Amygdala (tissue), 56 donors: Measurements from ENCODE around the gene KCND2.
"Not testable (repeated sequence)": the region's sequence is repeated elsewhere in the genome, so short reads cannot be mapped to it uniquely, and the experiment has no call there.

Experiments used
- DNase-seq, 56 donors: peaks; one replicate each; lab custom pipeline; 2025; lab: John Stamatoyannopoulos, UW

KCND2 gene

DNA sequence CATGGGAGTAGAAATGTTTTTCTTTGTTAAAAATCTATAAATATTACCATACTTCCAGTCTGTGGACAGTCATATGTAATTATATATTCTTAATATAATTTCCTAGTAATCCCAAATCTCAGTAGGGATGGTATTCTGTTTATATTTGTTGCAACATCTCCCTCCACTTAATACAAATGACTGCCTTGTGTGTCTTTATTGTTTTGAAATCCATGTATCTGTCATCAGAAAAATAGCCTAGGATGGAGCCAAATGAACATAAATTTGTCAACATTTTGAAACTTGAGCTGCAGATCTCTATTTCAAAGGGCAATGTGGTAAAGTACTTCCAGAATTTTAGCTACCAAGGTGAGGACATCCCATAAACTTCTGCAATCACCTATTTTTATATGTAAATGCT is 294.2 kb downstream of the KCND2 start:
- DNase-seq: no peak

DNA sequence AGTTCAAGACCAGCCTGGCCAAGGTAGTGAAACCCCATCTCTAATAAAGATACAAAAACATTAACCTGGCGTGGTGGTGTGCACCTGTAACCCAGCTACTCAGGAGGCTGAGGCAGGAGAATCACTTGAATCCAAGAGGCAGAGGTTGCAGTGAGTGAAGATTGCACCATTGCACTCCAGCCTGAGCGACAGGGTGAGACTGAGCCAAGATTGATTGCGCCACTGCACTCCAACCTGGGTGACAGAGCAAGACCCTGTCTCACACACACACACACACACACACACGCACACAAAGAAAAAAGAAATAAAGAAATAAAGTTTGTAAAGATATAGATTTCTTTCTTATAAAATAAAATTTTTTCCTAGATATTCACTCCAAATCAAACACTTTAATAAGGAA is 305.7 kb downstream of the KCND2 start:
- DNase-seq: not testable (repeated sequence)

DNA sequence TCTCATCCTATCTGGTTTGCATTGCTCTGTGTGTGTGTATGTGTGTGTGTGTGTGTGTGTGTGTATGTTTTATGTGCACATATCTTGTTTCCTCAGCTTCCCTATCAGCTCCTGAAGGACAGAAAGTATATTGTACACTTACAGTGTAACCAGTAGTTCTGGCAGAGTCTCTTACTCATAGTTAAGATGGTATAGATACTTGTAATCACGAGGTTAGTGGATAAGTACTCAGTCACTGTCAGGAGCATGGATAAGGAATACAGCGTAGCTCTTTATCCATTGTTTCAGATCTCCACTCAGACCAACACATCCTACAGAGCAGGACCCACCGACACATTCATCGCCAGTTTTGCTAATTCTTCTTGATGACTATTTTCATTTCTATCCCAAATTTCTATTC is 309.9 kb downstream of the KCND2 start:
- no peak for DNase-seq

DNA sequence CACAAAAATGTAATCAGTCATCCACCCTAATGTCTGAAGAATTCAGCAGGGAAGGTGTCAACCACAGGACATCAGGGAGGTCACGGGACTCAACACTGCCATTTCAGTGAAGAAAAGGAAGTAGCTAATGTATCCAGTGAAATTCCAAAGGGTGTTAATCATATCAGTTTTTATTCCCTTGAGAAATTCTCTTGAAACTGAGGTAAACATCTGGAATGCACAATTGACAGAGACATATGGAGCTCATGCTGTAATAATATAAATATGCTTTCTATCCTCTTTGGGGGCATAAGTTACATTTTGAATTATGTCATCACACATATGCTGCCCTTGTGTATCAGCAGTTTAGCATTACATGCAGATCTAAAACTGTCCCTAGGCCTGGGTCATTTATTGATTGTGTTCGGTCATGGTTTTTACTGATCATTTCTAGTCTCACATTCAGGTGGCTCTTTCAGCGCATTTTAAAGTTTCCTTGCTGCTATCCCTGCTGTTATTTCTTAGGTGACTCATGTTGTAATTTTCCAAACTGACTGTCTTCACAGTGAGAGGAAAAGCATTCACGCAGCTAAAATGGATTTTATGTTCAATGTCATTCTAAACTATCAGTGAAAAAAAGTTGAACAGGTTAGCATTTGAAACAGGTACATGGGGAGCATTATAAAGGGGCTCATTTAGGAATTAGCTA is 311.1 kb downstream of the KCND2 start:
- DNase-seq: no peak

DNA sequence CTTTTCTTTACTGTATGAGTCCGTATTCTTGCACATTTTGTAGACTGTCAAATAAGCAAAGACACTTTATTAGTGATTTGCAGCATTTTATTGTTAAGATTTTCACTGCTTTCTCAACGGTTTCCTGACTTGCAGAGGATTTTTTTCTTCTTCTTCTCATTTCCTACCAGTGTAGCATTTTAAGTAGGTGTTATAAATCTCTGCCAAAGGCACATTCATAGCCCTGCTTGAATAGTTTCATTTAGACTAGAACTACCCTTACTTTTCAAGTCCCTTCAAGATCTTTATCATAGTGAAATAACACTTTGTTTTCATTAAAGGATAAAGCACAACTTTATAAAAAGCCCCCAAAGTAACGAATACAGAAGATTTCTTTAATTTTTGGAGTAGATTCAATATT is 313.6 kb downstream of the KCND2 start:
- no peak for DNase-seq

DNA sequence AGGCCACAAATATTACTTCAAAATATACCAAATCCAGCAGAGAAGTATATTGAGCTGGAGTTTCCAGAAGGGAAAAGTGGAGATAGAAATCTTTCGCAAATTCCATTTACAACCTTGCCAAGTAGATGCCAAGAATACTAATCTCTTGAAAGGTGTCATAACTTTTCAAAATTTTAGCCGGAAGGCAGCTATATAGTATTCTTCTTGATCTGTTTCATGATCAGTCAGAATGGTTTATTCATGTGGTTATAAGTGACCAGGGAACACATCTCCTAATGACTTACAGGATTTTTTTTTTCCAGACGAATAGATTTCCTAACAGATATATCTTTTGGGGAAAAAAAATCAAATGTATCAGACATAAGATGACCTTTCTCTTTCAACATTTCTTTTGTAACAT is 314.3 kb downstream of the KCND2 start:
- DNase-seq: no peak

DNA sequence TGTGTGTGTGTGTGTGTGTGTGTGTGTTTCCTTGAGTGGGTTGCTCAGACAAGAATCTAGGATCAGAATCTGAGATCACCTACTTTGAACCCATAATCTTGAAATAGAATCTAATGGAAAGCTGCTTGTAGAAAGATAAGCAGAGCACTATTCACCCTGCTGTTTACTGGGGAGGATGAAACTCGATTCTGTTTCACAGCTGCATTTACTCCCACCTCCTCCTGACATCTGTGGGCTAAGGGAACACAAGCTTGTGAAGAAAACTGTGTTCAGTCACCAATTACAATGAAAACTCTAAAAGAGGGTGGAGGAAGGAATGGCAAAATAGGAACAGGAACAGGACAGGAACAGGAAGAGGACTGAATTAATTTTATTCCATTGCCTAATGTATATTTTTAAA is 315.4 kb downstream of the KCND2 start:
- no peak for DNase-seq

DNA sequence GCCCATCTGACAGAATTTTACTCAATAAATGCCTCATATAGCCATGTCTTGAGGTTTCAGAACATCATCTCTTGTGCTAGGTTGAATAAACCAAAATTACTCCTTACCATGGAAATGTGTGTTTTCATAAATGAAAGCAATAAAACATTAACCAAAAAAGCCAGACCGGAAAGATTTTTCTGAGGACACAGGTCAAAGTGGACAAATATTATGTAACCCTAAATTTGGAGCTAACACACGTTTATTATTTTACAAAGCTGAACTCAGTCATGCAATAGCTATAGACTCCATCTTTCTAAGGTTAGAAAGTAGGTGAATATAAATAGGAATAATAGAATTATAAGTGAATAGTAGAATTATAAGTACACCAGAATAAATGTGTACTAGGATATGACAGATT is 315.9 kb downstream of the KCND2 start:
- no peak for DNase-seq

DNA sequence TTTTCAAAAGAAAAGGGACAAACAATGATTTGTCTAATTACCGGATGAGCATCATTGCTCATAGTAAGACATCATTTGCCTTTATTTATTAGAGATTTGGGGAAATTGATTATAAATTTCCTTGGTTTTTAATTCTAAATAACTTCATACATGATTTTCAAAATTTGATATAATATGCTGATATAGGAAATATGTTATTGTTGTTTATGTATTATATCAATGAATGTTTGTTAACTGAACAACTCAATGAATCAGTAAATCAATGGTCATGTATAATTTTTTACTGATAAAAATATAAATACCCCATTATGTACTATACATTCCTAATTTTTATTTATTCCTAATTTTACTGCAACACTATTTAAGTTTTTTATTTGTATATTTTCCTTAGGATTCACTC is 327.6 kb downstream of the KCND2 start:
- DNase-seq: no peak

DNA sequence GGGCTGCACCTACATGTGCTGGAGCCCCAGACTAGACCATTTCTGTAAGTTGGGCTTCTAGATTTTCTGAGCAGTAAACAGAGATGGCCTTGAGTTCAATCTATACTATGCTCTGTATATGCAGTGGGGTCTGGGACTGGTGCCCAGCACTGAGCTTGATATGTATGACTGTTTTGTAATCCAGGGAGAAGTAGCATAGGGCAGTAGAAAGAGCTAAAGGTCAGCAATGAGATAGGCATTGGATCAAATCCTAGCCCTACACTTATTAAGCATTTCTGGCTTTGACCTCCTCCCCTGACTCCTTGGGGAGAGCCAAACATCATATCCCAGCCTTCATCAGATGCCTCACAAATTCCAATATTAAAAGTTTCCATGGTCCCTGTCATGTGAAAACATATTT is 330.4 kb downstream of the KCND2 start:
- DNase-seq: no peak

DNA sequence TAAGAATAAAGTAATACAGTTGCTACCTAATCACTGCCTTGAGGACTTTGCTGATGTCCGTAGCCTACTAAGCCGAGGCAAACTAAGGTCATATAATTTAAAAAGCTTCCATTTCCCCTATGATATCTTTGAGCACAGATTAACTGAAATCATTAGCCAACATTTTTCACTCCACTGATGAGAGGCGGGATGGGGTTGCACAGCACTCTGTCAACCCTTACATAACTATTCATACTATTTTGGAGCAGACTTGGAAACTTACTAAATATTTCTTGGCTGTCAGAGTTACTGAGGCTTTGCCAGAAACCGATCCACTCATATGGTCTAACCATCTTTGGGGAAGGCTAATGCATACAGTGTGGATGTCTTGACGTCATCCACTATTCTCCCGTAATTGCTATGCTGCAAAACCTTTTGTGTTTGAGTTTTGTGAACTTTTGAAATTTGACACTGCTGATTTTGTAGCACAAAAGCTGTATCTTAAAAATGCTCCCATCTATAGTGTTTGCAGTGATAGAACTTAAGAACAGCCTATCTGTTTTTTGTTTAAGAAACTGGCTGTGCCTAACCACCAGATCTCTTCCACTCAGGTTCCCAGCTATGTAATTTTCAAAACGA is 336.3 kb downstream of the KCND2 start:
- no peak for DNase-seq

DNA sequence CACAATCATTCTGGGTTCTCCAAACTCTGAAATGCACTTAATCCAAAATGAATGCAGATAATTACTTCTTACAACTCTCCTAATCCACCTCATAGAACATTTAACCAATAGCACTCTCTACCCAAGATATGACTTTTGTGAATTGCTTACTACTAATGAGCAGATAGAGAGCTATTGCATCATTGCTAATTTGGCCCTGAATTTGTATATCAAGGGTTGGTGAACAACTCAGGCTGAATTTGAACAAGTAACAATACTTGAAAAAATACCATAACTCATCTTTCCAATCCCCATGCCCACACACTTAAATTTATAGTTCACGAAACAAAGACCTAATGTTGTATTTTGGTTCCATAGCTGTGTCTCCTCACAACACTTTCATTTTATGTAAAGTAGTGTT is 339.0 kb downstream of the KCND2 start:
- DNase-seq: no peak

DNA sequence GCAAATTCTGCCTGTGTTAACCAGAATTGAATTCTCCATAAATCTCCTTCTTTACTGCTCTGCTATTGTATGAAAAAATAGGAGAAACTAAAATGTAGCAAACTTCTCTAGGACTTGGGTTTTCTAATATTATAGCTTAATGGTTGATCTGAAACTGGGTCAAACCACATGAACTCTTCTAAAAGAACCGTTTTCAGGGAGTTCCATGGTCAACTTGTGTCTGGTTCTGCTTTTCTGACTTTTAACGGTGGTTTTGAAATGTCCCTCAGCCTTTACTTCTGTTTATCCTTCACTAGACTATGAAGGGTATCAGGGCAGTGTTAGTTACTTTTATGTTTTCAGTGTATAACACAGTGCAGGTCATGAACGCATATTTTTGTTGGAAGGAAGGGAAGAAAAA is 342.7 kb downstream of the KCND2 start:
- no peak for DNase-seq

DNA sequence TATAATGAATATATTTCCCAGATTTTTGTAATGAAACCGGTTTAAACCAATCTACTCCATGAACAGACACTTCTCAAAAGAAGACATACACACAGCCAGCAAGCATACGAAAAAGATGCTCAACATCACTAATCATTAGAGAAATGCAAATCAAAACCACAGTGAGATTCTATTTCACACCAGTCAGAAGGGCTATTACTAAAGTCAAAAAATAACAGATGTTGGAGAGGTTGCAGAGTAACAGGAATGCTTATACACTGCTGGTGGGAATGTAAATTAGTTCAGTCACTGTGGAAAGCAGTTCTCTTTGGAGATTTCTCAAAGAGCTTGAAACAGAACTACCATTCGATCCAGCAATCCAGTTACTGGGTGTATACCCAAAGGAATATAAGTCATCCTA is 344.3 kb downstream of the KCND2 start:
- DNase-seq: no peak

DNA sequence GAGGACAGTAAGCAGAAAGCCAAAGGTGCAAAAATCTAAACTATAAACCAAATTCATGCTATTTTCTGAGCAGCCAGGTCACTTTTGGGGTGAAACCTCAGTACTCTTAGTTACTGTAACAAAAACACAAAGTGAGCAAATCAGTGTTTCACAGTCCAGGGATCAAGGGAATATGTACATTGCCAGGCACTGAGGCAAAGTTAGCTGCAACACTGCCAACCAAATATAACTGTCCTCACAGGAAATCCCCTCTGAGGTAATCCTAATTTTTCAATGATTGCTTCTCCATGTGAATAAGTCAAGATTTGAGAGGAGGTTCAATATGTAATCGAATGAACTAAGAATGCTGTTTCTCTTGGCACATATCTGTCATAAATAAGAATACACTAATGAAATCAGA is 355.3 kb downstream of the KCND2 start:
- DNase-seq: no peak

DNA sequence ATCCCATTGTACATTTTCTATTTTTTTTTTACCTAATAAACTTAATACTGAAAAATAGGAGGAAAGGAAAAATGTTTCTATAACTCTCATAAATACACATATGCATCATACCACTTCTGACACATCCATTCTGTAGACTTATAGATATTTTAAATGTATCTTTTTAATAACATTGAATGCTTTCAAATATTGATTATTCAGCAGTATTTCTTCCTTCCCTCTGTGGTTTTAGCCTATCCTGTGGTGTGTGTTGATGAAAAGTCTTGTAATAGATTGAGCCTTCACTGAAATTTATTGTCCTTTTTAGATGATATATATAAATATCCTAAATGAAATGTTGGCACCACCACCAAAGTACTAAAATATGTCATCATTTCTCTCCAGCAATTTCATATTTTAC is 366.9 kb downstream of the KCND2 start:
- DNase-seq: no peak

DNA sequence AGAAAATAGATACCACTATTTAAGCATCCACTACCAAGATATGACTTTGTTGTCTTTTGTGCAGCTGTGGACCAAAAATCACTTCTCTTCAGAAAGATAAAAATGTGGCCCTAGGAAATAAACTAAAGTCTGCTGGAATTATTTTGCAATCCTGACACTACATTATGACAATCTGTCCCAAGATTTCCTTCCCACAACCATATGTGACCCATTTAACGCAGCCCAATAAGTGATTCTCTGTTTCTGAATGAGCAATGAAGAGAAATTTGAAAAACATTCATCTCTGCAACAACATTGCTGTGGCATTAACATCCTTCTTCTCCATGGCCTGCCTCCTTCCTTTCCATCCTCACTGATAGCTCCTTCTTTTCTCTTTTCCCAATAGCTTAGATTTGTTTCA is 373.0 kb downstream of the KCND2 start:
- no peak for DNase-seq

DNA sequence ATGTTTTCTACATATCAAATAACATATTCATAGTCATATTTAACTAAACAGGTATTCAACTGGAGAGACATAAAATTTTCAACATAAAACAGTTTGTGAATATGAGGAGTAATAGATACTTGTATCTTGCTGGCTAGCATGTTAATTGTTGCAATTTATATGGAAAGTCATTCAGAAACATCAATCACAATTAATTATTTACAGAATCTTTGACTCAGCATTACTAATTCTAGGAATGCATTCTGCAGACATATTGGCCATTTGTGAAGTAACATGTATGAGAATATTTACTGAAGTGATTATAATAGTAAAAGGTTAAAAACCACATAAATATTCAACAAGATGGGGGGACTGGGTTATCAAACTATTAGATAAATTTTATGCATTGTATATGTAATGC is 381.3 kb downstream of the KCND2 start:
- DNase-seq: no peak

DNA sequence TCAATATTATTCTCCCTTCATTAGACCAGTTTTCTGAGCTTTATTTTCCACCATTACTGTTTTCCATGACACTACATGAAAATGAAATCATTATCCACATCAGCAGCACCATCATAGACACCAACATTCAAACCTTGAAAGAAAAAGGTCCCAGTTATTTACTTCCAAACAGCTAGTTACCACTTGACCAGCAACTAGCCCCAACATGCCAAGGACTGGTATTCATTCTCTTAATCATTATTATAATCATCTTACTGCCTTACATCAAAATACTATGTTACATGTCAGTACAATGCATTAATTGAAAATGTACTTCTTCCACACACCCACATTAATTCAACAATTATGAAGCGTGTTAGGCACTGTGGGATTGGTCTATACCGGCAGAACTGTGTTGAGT is 385.5 kb downstream of the KCND2 start:
- DNase-seq: no peak

DNA sequence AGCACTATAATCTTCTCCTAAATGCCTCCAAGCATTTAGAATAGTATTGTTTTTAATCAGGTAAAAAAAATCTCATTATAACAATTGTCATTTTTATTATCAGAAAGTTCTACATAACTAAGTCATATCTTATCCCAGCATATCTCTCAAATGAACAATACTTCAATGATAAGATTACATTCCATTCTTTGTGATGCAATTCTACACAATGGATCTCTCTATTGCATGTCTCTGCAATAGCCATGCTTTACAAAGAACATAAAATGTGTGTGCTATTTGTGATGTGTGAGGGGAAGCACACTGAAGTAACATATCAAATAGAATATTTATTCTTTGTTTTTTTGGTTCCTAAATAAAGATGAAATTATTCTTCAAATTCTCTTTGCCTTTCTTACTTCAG is 389.3 kb downstream of the KCND2 start:
- DNase-seq: no peak

DNA sequence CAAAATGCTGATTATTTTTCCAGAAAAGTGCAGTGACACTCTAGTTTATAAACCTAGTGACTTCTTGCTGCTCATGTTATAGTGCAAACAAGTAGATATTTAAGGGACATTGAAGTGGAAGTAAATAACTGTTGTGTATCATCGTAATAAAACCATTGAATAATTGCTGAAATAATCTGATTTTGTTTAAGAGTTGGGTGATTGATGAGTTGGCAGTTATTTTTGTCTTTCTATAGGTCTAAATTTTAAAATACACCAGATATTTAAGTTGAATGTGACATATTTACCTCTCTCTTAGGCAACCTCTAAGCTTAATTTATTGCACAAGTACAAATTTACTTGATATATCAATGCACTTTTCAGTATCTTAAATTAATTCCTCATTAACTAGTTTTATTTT is 392.1 kb downstream of the KCND2 start:
- DNase-seq: no peak

DNA sequence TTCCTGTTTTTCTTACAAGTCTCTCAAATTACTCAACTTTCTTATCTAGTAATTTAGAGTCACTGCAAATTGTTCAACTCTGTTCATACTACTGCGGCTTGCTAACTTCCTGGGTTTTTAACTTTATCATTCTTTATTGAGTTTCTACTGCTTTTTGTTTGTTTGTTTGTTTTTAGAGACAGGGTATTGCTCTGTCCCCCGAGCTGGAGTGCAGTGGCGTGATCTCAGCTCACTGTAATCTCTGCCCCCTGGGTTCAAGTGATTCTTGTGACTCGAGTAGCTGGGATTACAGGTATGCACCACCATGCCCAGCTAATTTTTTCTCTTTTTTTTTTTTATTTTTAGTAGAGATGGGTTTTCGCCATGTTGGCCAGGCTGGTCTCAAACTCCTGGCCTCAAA is 402.1 kb downstream of the KCND2 start:
- no peak for DNase-seq

DNA sequence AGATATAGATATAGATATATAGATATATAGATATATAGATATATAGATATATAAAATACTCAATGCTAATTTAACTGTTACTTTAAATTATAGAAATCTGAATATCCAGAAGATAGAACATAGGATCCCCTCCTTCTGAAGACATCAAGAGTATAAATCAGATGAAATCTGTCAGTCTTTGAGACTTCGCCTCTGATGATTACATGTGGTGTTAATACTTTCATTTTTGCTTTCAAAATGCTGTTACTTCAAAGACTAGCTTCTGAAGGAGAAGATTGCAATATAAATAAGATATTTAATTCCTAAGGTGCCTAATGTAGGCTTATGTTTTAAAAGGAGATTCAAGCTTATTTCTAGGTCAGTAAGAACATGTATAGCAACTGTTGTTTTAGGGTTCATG is 404.6 kb downstream of the KCND2 start:
- no peak for DNase-seq
